KMS-11 (cell line): Measurements from ENCODE around the gene TNFAIP8.

Experiments
- H2AFZ ChIP-seq: fragments of 200-600 bp; sonication (generic); 2 replicates; pipeline ENCODE4 v1.6.1; 2016; ENCODE audit warnings: antibody characterized with exemption, mixed run types, low read depth
- H3K27ac ChIP-seq: fragments of 200-600 bp; sonication (generic); 2 replicates; pipeline ENCODE4 v1.6.1; 2016; ENCODE audit warnings: mild to moderate bottlenecking, mixed run types
- H3K27me3 ChIP-seq: fragments of 200-600 bp; sonication (generic); 2 replicates; pipeline ENCODE4 v1.6.1; 2017; ENCODE audit warnings: mild to moderate bottlenecking, low read depth, mixed run types, moderate library complexity; ENCODE audit not compliant: insufficient read depth
- H3K36me3 ChIP-seq: fragments of 200-600 bp; sonication (generic); 2 replicates; pipeline ENCODE4 v1.6.1; 2017; ENCODE audit warnings: mild to moderate bottlenecking, mixed run types; ENCODE audit not compliant: insufficient read depth
- H3K4me1 ChIP-seq: fragments of 200-600 bp; sonication (generic); 2 replicates; pipeline ENCODE4 v1.6.1; 2016; ENCODE audit warnings: mild to moderate bottlenecking, low read depth, mixed run types; ENCODE audit not compliant: poor library complexity, severe bottlenecking
- H3K4me2 ChIP-seq: fragments of 200-600 bp; sonication (generic); 2 replicates; pipeline ENCODE4 v1.7.0; 2016; ENCODE audit warnings: mild to moderate bottlenecking, mixed run types
- H3K4me3 ChIP-seq: fragments of 200-600 bp; sonication (generic); IDR thresholded peaks from 2 replicates; pipeline ENCODE4 v1.6.1; 2017; ENCODE audit warnings: low read depth, low read length, mixed read lengths; ENCODE audit not compliant: insufficient read depth
- H3K79me2 ChIP-seq: fragments of 200-600 bp; sonication (generic); 2 replicates; pipeline ENCODE4 v1.6.1; 2016; ENCODE audit warnings: low read depth, mixed run types; ENCODE audit not compliant: insufficient read depth
- H3K9ac ChIP-seq: fragments of 200-600 bp; sonication (generic); 2 replicates; pipeline ENCODE4 v1.6.1; 2016; ENCODE audit warnings: mild to moderate bottlenecking, mixed run types
- H4K20me1 ChIP-seq: fragments of 200-600 bp; sonication (generic); 2 replicates; pipeline ENCODE4 v1.6.1; 2016; ENCODE audit warnings: mild to moderate bottlenecking, mixed run types; ENCODE audit not compliant: insufficient read depth
- TF ChIP-seq, protein P1 (sequence below): fragments of 200-600 bp; sonication (generic); conservative IDR thresholded peaks from 2 replicates; pipeline ENCODE4 v1.6.1; 2017; ENCODE audit warnings: low read depth, mild to moderate bottlenecking, antibody characterized with exemption, low read length, moderate library complexity, mixed read lengths

TNFAIP8 gene

DNA sequence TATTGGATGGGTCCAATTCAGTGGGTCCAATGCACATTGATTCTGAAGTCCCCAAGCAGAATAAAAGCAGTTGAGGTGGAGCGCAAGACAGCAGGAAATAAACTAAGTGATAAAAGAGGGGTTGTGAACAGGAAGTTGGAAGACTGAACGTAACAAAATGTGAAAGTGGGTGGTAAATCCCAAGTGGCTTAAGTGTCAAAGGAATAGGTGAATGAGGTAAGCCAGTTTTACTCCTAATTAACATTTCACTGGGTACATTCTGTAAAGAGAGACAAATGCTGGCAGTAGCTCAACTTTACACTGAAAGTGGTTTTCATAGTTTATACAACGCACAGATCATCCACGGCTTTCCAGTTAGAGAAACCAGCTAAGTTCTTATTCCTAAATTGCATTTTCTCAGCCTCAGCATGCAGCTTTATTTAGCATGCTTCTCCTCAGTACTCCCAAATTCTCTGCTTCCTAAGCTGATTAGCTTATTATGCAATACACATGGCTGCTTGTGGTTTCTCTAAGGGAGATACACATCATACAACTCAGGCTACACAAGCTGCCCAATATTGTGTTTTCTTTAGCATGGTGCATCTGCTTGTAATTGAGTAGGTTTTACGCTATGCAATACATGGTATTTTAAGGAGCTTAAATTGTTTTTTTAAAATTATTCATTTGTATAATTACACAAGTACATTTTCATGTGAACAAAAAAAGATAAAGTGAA is 62.2 kb downstream of the TNFAIP8 start:
- no peaks in the 10 kb centered on the region for H3K36me3 ChIP-seq
- H2AFZ ChIP-seq = no peak overlapping the region
- no peaks in the 10 kb centered on the region for H3K27me3 ChIP-seq
- H3K79me2 ChIP-seq = no peaks in the 10 kb centered on the region
- no peak overlapping the region for H3K4me2 ChIP-seq
- H3K27ac ChIP-seq = no peak overlapping the region
- H3K9ac ChIP-seq = no peak overlapping the region
- H4K20me1 ChIP-seq = no peaks in the 10 kb centered on the region
- TF ChIP-seq, protein P1, sequence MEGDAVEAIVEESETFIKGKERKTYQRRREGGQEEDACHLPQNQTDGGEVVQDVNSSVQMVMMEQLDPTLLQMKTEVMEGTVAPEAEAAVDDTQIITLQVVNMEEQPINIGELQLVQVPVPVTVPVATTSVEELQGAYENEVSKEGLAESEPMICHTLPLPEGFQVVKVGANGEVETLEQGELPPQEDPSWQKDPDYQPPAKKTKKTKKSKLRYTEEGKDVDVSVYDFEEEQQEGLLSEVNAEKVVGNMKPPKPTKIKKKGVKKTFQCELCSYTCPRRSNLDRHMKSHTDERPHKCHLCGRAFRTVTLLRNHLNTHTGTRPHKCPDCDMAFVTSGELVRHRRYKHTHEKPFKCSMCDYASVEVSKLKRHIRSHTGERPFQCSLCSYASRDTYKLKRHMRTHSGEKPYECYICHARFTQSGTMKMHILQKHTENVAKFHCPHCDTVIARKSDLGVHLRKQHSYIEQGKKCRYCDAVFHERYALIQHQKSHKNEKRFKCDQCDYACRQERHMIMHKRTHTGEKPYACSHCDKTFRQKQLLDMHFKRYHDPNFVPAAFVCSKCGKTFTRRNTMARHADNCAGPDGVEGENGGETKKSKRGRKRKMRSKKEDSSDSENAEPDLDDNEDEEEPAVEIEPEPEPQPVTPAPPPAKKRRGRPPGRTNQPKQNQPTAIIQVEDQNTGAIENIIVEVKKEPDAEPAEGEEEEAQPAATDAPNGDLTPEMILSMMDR = no peak
- no peaks in the 10 kb centered on the region for H3K4me1 ChIP-seq
- H3K4me3 ChIP-seq = no peak overlapping the region

DNA sequence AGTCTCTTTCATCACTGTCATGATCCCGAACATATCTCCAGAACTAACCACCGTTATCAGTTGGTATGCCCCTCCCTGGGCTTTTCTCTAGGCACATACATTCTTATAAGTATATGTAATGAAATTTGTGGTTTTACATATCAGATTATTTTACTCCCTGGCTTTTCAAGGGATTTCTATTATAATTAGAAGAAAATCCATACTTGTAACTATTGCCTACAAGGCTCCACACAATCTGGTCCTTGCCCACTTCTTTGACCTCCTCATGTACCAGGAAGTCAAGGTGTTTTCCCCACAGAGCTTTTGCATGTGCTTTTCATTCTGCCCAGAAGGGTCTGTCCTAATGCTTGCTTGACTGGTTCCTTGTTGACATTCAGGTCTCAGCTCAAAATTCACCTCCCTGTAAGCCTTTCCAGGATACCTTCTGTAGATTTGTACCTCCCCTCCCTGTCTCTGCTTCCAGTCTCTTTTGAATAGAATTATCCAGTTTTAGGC is 62.8 kb downstream of the TNFAIP8 start:
- Histone ChIP-seq H3K4me3 (no peak overlapping the region), H2AFZ (no peak overlapping the region), H3K4me1 (no peaks in the 10 kb centered on the region), H3K9ac (no peak overlapping the region), H3K36me3 (no peaks in the 10 kb centered on the region), H3K27ac (no peak overlapping the region), H3K27me3 (no peaks in the 10 kb centered on the region), H4K20me1 (no peaks in the 10 kb centered on the region), H3K79me2 (no peaks in the 10 kb centered on the region), H3K4me2 (no peak overlapping the region)
- TF ChIP-seq, protein P1 = no peak

DNA sequence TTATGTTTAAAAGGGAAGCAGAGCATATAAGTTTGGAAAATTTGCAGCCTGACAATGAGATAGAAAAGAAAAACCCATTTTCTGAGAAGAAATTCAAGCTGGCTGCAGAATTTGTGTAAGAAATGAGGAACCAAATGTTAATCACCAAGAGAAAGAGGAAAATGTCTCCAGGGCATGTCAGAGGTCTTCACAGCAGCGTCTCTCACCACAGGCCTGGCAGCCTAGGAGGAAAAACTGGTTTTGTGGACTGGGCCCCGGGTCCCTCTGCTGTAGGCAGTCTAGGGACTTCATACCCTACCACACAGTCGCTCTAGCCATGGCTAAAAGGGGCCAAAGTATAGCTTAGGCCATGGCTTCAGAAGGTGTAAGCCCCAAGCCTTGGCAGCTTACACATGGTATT is 64.3 kb downstream of the TNFAIP8 start:
- Histone ChIP-seq H3K9ac (no peak overlapping the region), H3K79me2 (no peaks in the 10 kb centered on the region), H3K4me3 (no peak overlapping the region), H3K27me3 (no peaks in the 10 kb centered on the region), H3K4me2 (no peak overlapping the region), H3K27ac (no peak overlapping the region), H2AFZ (no peak overlapping the region), H3K4me1 (no peaks in the 10 kb centered on the region), H4K20me1 (no peaks in the 10 kb centered on the region), H3K36me3 (no peaks in the 10 kb centered on the region)
- TF ChIP-seq, protein P1 = no peak

DNA sequence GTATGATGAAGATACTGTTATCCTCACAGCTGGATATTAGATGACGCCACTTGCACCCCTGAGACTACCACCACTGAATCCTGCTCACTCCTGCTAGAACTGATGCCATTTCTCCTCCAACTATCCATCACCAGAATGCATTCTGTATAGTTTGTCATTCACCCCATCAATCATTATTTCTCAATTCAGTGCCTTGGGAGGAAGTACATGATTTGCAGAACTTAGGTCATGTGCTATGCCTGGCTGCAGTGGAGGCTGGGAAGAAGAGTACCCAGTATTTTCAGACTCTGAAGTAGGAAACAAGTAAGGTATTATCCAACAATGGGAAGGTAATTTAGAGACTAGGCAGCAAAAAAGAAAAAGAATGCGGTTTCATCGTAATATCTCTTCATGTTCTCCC is 70.2 kb downstream of the TNFAIP8 start:
- Histone ChIP-seq H3K9ac (no peak overlapping the region), H3K27ac (no peak overlapping the region), H2AFZ (no peak overlapping the region), H3K79me2 (no peaks in the 10 kb centered on the region), H3K27me3 (no peaks in the 10 kb centered on the region), H3K36me3 (no peaks in the 10 kb centered on the region), H3K4me3 (no peak overlapping the region), H4K20me1 (no peaks in the 10 kb centered on the region), H3K4me2 (no peak overlapping the region), H3K4me1 (no peaks in the 10 kb centered on the region)
- TF ChIP-seq, protein P1 = no peak
